DND-41 (cell line): Measurements from ENCODE around the gene BICDL1.

Experiments
- ATAC-seq: fragments of 200-7000 bp; cut with Tn5 transposase; 3 replicates; pipeline ENCODE4 v1.9.1; 2021; ENCODE audit warnings: low read depth; ENCODE audit not compliant: insufficient read depth
- DNase-seq: peaks from one replicate; pipeline ENCODE4 v3.0.0-alpha.2; 2020
- H2AFZ ChIP-seq: 2 replicates; pipeline ENCODE4 v1.6.0; 2012; ENCODE audit warnings: low read depth, low read length
- H3K27ac ChIP-seq: 2 replicates; pipeline ENCODE4 v1.5.1; 2012; ENCODE audit warnings: low read length, inconsistent platforms
- H3K27me3 ChIP-seq: fragments of 200-600 bp; sonication (generic); 2 replicates; pipeline ENCODE4 v1.6.0; 2012; ENCODE audit warnings: low read length, mild to moderate bottlenecking, inconsistent platforms; ENCODE audit not compliant: insufficient read depth, poor library complexity
- H3K36me3 ChIP-seq: 2 replicates; pipeline ENCODE4 v1.5.1; 2012; ENCODE audit warnings: low read length, inconsistent platforms; ENCODE audit not compliant: insufficient read depth
- H3K4me1 ChIP-seq: 2 replicates; pipeline ENCODE4 v1.5.1; 2012; ENCODE audit warnings: mild to moderate bottlenecking, low read length; ENCODE audit not compliant: insufficient read depth
- H3K4me2 ChIP-seq: 2 replicates; pipeline ENCODE4 v1.6.0; 2012; ENCODE audit warnings: mild to moderate bottlenecking, moderate library complexity, low read length, inconsistent platforms; ENCODE audit not compliant: insufficient read depth
- H3K4me3 ChIP-seq, 2 experiments: fragments of 200-600 bp in 1 of 2; shearing (Covaris generic) in 1 of 2; 2 replicates each; pipeline ENCODE4 v1.5.1; 2012 to 2016; ENCODE audit warnings: inconsistent platforms in 2 of 2, low read length in 2 of 2, mild to moderate bottlenecking in 2 of 2, low read depth in 1 of 2, moderate library complexity in 1 of 2
- H3K79me2 ChIP-seq: 2 replicates; pipeline ENCODE4 v1.6.0; 2012; ENCODE audit warnings: low read length, inconsistent platforms; ENCODE audit not compliant: insufficient read depth
- H3K9ac ChIP-seq: 2 replicates; pipeline ENCODE4 v1.6.0; 2012; ENCODE audit warnings: low read depth, mild to moderate bottlenecking, inconsistent platforms, low read length, moderate library complexity
- H3K9me3 ChIP-seq: 2 replicates; pipeline ENCODE4 v1.5.1; 2012; ENCODE audit warnings: low read length, moderate library complexity, mild to moderate bottlenecking, inconsistent platforms; ENCODE audit not compliant: insufficient read depth, severe bottlenecking
- H4K20me1 ChIP-seq: 2 replicates; pipeline ENCODE4 v1.6.0; 2012; ENCODE audit warnings: low read length; ENCODE audit not compliant: insufficient read depth
- CTCF ChIP-seq: IDR thresholded peaks from 2 replicates; pipeline ENCODE4 v1.5.1; 2012; ENCODE audit warnings: borderline replicate concordance, low read length, moderate library complexity, mild to moderate bottlenecking; ENCODE audit not compliant: poor library complexity, severe bottlenecking; ENCODE audit errors: extremely low read depth
- EZH2 ChIP-seq: IDR thresholded peaks from 3 replicates; pipeline ENCODE4 v1.6.1; 2012; ENCODE audit warnings: borderline replicate concordance, low read depth, mild to moderate bottlenecking, moderate library complexity, low read length, inconsistent platforms; ENCODE audit not compliant: severe bottlenecking

The BICDL1 gene

DNA sequence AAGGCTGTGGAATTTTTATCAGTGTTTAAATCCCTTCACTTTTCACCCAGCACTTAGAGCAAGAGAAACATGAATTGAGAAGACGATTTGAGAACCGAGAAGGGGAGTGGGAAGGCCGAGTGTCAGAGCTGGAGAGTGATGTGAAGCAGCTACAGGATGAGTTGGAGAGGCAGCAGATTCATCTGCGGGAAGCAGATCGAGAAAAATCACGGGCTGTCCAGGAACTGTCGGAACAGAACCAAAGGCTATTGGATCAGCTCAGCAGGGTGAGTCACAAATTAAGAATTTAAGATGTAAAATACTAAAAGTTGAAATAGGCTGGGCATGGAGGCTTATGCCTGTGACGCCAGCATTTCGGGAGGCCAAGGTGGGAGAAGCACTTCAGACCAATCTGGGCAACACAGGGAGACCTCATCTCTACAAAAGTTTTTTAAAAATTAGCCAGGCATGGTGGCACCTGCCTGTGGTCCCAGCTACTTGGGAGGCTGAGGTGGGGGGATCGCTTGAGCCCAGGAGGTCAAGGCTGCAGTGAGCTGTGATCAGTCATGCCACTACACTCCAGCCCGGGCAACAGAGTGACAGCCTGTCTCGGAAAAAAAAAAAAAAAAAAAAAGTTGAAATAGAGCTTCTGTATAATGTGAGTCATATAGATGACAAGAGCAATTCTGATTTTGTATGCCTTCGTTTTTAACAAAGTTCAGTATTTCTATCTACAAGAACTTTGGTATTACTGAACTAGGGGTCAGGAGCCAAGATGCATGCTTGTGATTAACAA, 9.6 kb downstream of the BICDL1 start:
- ATAC-seq (no peak), DNase-seq (no peak)
- H3K4me3 ChIP-seq, result no peak overlapping the region
- H3K9ac ChIP-seq, result no peak overlapping the region
- no peak for TF ChIP-seq CTCF
- no peak for TF ChIP-seq EZH2
- no peak overlapping the region for H2AFZ ChIP-seq
- no peaks in the 10 kb centered on the region for H4K20me1 ChIP-seq
- no peaks in the 10 kb centered on the region for H3K4me1 ChIP-seq
- H3K27me3 ChIP-seq, result no peaks in the 10 kb centered on the region
- no peaks in the 10 kb centered on the region for H3K9me3 ChIP-seq
- H3K4me2 ChIP-seq, result no peak overlapping the region
- no peak overlapping the region for H3K27ac ChIP-seq
- no peaks in the 10 kb centered on the region for H3K79me2 ChIP-seq
- no peaks in the 10 kb centered on the region for H3K36me3 ChIP-seq

DNA sequence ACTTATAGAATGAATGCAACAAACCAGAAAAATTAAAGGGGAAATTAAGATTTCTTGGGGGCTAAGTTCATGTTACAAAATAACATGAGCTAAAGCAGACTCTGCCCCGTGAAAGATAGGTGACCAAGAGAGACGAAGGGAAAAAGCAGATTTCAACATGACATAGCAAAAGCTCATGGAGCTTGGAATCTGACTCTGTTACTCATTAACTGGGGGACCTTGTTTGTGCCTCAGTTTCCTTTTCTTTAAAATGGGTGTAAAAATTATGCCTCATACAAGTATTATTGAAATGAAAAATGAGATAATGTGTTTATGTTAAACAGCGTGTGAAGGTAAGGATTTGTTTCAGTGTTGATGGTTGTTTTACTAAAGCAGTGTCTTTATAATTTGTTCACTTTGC, 11.5 kb downstream of the BICDL1 start:
- Histone ChIP-seq H3K79me2 (no peaks in the 10 kb centered on the region), H3K4me2 (no peak overlapping the region), H3K27me3 (no peaks in the 10 kb centered on the region), H2AFZ (no peak overlapping the region), H3K4me1 (no peaks in the 10 kb centered on the region), H4K20me1 (no peaks in the 10 kb centered on the region), H3K9ac (no peak overlapping the region), H3K4me3 (no peak overlapping the region), H3K27ac (no peak overlapping the region), H3K9me3 (no peaks in the 10 kb centered on the region), H3K36me3 (no peaks in the 10 kb centered on the region)
- ATAC-seq, result no peak
- TF ChIP-seq CTCF (no peak), EZH2 (no peak)
- no peak for DNase-seq

DNA sequence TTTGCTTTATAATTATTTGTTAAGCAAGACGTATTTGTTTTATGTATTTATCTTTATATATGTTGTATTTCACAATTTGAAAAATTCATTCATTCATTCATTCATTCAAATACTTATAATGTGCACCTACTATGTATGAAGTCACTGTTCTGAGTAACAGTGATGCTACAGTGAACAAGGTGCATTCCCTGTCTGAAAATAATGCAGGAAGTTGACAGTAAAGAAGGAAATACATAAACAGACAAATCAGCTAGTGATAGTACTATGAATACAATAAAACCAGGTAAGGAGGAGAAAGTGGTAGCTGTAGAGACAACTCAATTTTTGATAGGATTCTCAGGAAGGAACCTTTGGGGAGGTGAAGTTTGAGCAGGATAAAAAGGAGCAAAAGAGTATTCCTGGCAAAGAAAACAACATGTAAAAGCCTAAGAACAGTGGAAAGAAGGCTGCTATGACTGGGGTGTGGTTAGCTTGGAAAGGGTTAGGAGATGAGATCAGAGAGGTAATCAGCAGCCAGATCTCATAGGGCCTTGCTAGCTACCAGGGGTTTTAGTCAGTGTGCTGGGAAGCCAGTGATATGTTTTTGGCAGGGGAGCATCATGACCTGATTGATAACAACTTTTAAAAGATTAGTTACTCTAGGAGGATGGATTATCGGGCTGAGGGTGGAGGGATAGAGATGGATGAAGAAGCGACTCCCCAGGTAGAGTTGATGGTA, 17.4 kb downstream of the BICDL1 start:
- Histone ChIP-seq H3K4me3 (no peak overlapping the region), H3K4me1 (no peaks in the 10 kb centered on the region), H3K27me3 (no peaks in the 10 kb centered on the region), H3K27ac (no peak overlapping the region), H2AFZ (no peak overlapping the region), H3K36me3 (no peaks in the 10 kb centered on the region), H3K9ac (no peak overlapping the region), H3K79me2 (no peaks in the 10 kb centered on the region), H4K20me1 (no peaks in the 10 kb centered on the region), H3K9me3 (no peaks in the 10 kb centered on the region), H3K4me2 (no peak overlapping the region)
- no peak for DNase-seq
- no peak for ATAC-seq
- TF ChIP-seq EZH2, result no peak

DNA sequence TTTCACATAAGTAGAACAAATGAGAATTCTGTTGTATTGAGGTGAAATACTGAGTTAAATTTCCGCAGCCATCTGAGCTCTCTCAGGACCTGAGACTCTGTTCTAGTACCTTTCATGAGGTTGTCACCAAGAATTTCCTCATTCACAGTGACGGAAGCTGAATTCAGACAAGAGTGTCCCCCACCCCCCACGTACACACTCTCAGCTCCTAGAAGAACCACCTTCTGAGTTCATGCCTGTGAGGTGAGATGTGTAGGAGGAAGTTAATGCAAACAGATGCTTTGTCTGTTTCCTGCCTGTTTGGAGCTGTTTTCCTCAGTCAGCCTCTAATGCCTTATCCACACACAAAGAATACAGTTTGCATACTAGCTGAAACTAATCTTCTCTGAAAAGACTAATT, 18.2 kb downstream of the BICDL1 start:
- ATAC-seq, result no peak

More for the DNA sequence above, 18.2 kb downstream of the BICDL1 start:
- TF ChIP-seq CTCF (no peak), EZH2 (no peak)
- no peak overlapping the region for H3K4me2 ChIP-seq
- DNase-seq, result no peak
- no peaks in the 10 kb centered on the region for H4K20me1 ChIP-seq
- H3K4me3 ChIP-seq, result no peak overlapping the region
- no peaks in the 10 kb centered on the region for H3K27me3 ChIP-seq
- H3K79me2 ChIP-seq, result no peaks in the 10 kb centered on the region
- H3K36me3 ChIP-seq, result no peaks in the 10 kb centered on the region
- H3K9me3 ChIP-seq, result no peaks in the 10 kb centered on the region
- no peaks in the 10 kb centered on the region for H3K4me1 ChIP-seq
- no peak overlapping the region for H2AFZ ChIP-seq
- no peak overlapping the region for H3K9ac ChIP-seq
- H3K27ac ChIP-seq, result no peak overlapping the region
